ENCODE results near the gene ABL2. TPM values are rescaled to one million over a fixed set of nuclear protein-coding genes. Genes with fewer than 3 reads are reported as not detected.

Gene ABL2
- total and polyA plus RNA-seq, 9 of the 15 experiments (the other 6 are each of a cell fraction or from before 2014, with no cell fraction given): 1.4 to 15.0 (median 8.6) TPM

GRCh38 chr1:179253286-179253972 is 24.0 kb upstream of the ABL2 start (continued):
- TF ChIP-seq SREBF2 (CRISPR knock-in tag; IDR thresholded peaks at IDR 0.05): no peak

- Histone ChIP-seq H3K4me2 (ENCODE audit: insufficient read depth, low read length) (no peak overlapping the region), H3K9me3 (replicated peaks; ENCODE audit: control insufficient read depth, insufficient read depth, low read depth, low read length) (no peaks in the 10 kb centered on the region), H3K9me1 (ENCODE audit: control insufficient read depth, insufficient read depth, low read length) (no peaks in the 10 kb centered on the region), H3K27ac (ENCODE audit: extremely low read depth, low read depth, low read length) (no peak overlapping the region), H3K4me1 (replicated peaks in 1 of 2; ENCODE audit: control insufficient read depth in 2 of 2, insufficient read depth in 2 of 2, low read length in 2 of 2) (no peaks in the 10 kb centered on the region; a peak in 1 of 5 replicates), H3K36me3 (ENCODE audit: control insufficient read depth, insufficient read depth, low read length) (no peaks in the 10 kb centered on the region), H2AFZ (ENCODE audit: low read depth, low read length) (no peak overlapping the region), H3K4me3 (no peak overlapping the region), H4K20me1 (replicated peaks; ENCODE audit: control insufficient read depth, insufficient read depth, low read length) (no peaks in the 10 kb centered on the region), H3K27me3 (ENCODE audit: control insufficient read depth in 2 of 2, insufficient read depth in 2 of 2, low read length in 2 of 2) (no peaks in the 10 kb centered on the region; a peak in 1 of 5 replicates), H3K9ac (ENCODE audit: insufficient read depth in 1 of 2, low read depth in 2 of 2, low read length in 2 of 2) (no peak overlapping the region), H3K79me2 (ENCODE audit: control insufficient read depth, insufficient read depth, low read length) (no peaks in the 10 kb centered on the region)
- CTCF ChIA-PET (ENCODE audit: low intra/inter-chr PET ratio): interaction anchor here (0.6 to 1.7 kb wide), 2 partner anchors 117 to 346 kb away, joined by 4 to 17 read pairs; no protein-coding TSS in a partner anchor
- in situ Hi-C loops (cut with MboI) (no loop called here), intact Hi-C loops (cut with micrococcal nuclease) (loop anchor here (5.0 to 10.0 kb wide), 2 partner anchors 195 to 562 kb away; no protein-coding TSS in a partner anchor)
- FAIRE-seq: no peak
- no peak for DNase-seq (ENCODE audit: extremely low read depth in 1 of 4, low spot score in 3 of 4)
- no TSS peak for BruUV-seq (replicated peaks)
- WGBS (ENCODE audit: insufficient coverage, low coverage, missing lambda C conversion rate): 40% methylated on average over 4 of the region's 4 CpGs
- POLR2A ChIA-PET: no interaction called here
- ATAC-seq: no peak
- TF ChIP-seq SRF (CRISPR knock-in tag; IDR thresholded peaks at IDR 0.05): no peak
- TF ChIP-seq HNRNPH1 (optimal IDR thresholded peaks at IDR 0.05; ENCODE audit: low read depth, low read length): no peak
- no peak for TF ChIP-seq SAFB2 (IDR thresholded peaks at IDR 0.05; ENCODE audit: borderline replicate concordance, low read depth, low read length, severe bottlenecking)
- no peak for TF ChIP-seq SUPT5H (IDR thresholded peaks at IDR 0.05)
- TF ChIP-seq IRF9 (tag; IDR thresholded peaks at IDR 0.05): no peak
- TF ChIP-seq ZNF197 (CRISPR knock-in tag; IDR thresholded peaks at IDR 0.05; ENCODE audit: low read depth): no peak
- no peak for TF ChIP-seq ARHGAP35 (IDR thresholded peaks at IDR 0.05; ENCODE audit: partially characterized antibody)
- TF ChIP-seq ZNF143 (CRISPR knock-in tag; IDR thresholded peaks at IDR 0.05): no peak
- no peak for TF ChIP-seq ELK3 (CRISPR knock-in tag; IDR thresholded peaks at IDR 0.05)
- no peak for TF ChIP-seq HMBOX1 (IDR thresholded peaks at IDR 0.05)
- TF ChIP-seq HES1 (IDR thresholded peaks at IDR 0.05; ENCODE audit: low read depth): no peak
- TF ChIP-seq ATF7 (IDR thresholded peaks at IDR 0.05): no peak
- no peak for TF ChIP-seq RNF219 (CRISPR knock-in tag; IDR thresholded peaks at IDR 0.05)
- no peak for TF ChIP-seq ZSCAN29 (IDR thresholded peaks at IDR 0.05)
Observed at GRCh38 chr1:179252606-179253005, 23.1 kb upstream of the ABL2 start.
